ENCODE results near the gene ADGRB3. TPM values are rescaled to one million over a fixed set of nuclear protein-coding genes. Genes with fewer than 3 reads are reported as not detected.

Gene ADGRB3
- polyA plus RNA-seq, 4 donors, result 1.6 to 2.1 TPM; not detected in 2

- H3K9me3 ChIP-seq (ENCODE audit: control insufficient read depth in 2 of 2, insufficient read depth in 1 of 2, low read depth in 1 of 2, low read length in 1 of 2), result no peaks in the 10 kb centered on the region
- no peaks in the 10 kb centered on the region for H3K27me3 ChIP-seq (ENCODE audit: control insufficient read depth in 3 of 3, insufficient read depth in 3 of 3, low read length in 3 of 3)
- H3K4me1 ChIP-seq (ENCODE audit: control insufficient read depth in 3 of 3, insufficient read depth in 2 of 3, low read depth in 1 of 3, low read length in 2 of 3), result no peaks in the 10 kb centered on the region
- no peak overlapping the region for H3K27ac ChIP-seq (ENCODE audit: low read depth in 1 of 3, low read length in 2 of 3)
- DNase-seq (no peak), FAIRE-seq (no peak)
- no peaks in the 10 kb centered on the region for H3K36me3 ChIP-seq (ENCODE audit: control insufficient read depth in 3 of 3, insufficient read depth in 2 of 3, low read depth in 1 of 3, low read length in 3 of 3)
- 46 to 69% (median 51%) methylated on average over 5 of the region's 5 CpGs for WGBS, 3 donors
- H3K4me3 ChIP-seq (ENCODE audit: low read depth in 1 of 3, low read length in 3 of 3), result no peak overlapping the region
Measured at GRCh38 chr6:69386426-69386825, 751.3 kb downstream of the ADGRB3 start.

- H3K27ac ChIP-seq (ENCODE audit: low read depth in 1 of 3, low read length in 2 of 3), result no peak overlapping the region
- no peaks in the 10 kb centered on the region for H3K9me3 ChIP-seq (ENCODE audit: control insufficient read depth in 2 of 2, insufficient read depth in 1 of 2, low read depth in 1 of 2, low read length in 1 of 2)
- H3K36me3 ChIP-seq (ENCODE audit: control insufficient read depth in 3 of 3, insufficient read depth in 2 of 3, low read depth in 1 of 3, low read length in 3 of 3), result no peaks in the 10 kb centered on the region
- WGBS, 3 donors, result 68 to 81% (median 77%) methylated on average over 4 of the region's 4 CpGs
- no peaks in the 10 kb centered on the region for H3K27me3 ChIP-seq (ENCODE audit: control insufficient read depth in 3 of 3, insufficient read depth in 3 of 3, low read length in 3 of 3)
- no peaks in the 10 kb centered on the region for H3K4me1 ChIP-seq (ENCODE audit: control insufficient read depth in 3 of 3, insufficient read depth in 2 of 3, low read depth in 1 of 3, low read length in 2 of 3)
- DNase-seq (no peak), FAIRE-seq (no peak)
- no peak overlapping the region for H3K4me3 ChIP-seq (ENCODE audit: low read depth in 1 of 3, low read length in 3 of 3)
Measured at GRCh38 chr6:69390125-69390524, 755.0 kb downstream of the ADGRB3 start.

- no peak overlapping the region for H3K4me3 ChIP-seq (ENCODE audit: low read depth in 1 of 3, low read length in 3 of 3)
- H3K4me1 ChIP-seq (ENCODE audit: control insufficient read depth in 3 of 3, insufficient read depth in 2 of 3, low read depth in 1 of 3, low read length in 2 of 3), result no peaks in the 10 kb centered on the region
- H3K9me3 ChIP-seq (ENCODE audit: control insufficient read depth in 2 of 2, insufficient read depth in 1 of 2, low read depth in 1 of 2, low read length in 1 of 2), result no peaks in the 10 kb centered on the region
- no peak overlapping the region for H3K27ac ChIP-seq (ENCODE audit: low read depth in 1 of 3, low read length in 2 of 3)
- no peaks in the 10 kb centered on the region for H3K36me3 ChIP-seq (ENCODE audit: control insufficient read depth in 3 of 3, insufficient read depth in 2 of 3, low read depth in 1 of 3, low read length in 3 of 3)
- no peaks in the 10 kb centered on the region for H3K27me3 ChIP-seq (ENCODE audit: control insufficient read depth in 3 of 3, insufficient read depth in 3 of 3, low read length in 3 of 3)
- 67 to 84% (median 72%) methylated on average over 6 of the region's 6 CpGs for WGBS, 3 donors
- no peak for DNase-seq
- FAIRE-seq, result no peak
Measured at GRCh38 chr6:69391106-69391505, 756.0 kb downstream of the ADGRB3 start.

- WGBS, 3 donors, result 67 to 80% (median 68%) methylated on average over 7 of the region's 7 CpGs
- Histone ChIP-seq H3K27me3 (ENCODE audit: control insufficient read depth in 3 of 3, insufficient read depth in 3 of 3, low read length in 3 of 3) (no peaks in the 10 kb centered on the region), H3K9me3 (ENCODE audit: control insufficient read depth in 2 of 2, insufficient read depth in 1 of 2, low read depth in 1 of 2, low read length in 1 of 2) (no peaks in the 10 kb centered on the region), H3K4me1 (ENCODE audit: control insufficient read depth in 3 of 3, insufficient read depth in 2 of 3, low read depth in 1 of 3, low read length in 2 of 3) (no peaks in the 10 kb centered on the region), H3K27ac (ENCODE audit: low read depth in 1 of 3, low read length in 2 of 3) (no peak overlapping the region), H3K36me3 (ENCODE audit: control insufficient read depth in 3 of 3, insufficient read depth in 2 of 3, low read depth in 1 of 3, low read length in 3 of 3) (no peaks in the 10 kb centered on the region), H3K4me3 (ENCODE audit: low read depth in 1 of 3, low read length in 3 of 3) (no peak overlapping the region)
- no peak for FAIRE-seq
- no peak for DNase-seq
Measured at GRCh38 chr6:69392745-69393144, 757.7 kb downstream of the ADGRB3 start.

GRCh38 chr6:69398311-69398710 is 763.2 kb downstream of the ADGRB3 start:
- DNase-seq (no peak), FAIRE-seq (no peak)
- 51 to 66% (median 66%) methylated on average over 3 of the region's 3 CpGs for WGBS, 3 donors
- Histone ChIP-seq H3K9me3 (ENCODE audit: control insufficient read depth in 2 of 2, insufficient read depth in 1 of 2, low read depth in 1 of 2, low read length in 1 of 2) (no peaks in the 10 kb centered on the region), H3K36me3 (ENCODE audit: control insufficient read depth in 3 of 3, insufficient read depth in 2 of 3, low read depth in 1 of 3, low read length in 3 of 3) (no peaks in the 10 kb centered on the region), H3K4me3 (ENCODE audit: low read depth in 1 of 3, low read length in 3 of 3) (no peak overlapping the region), H3K27me3 (ENCODE audit: control insufficient read depth in 3 of 3, insufficient read depth in 3 of 3, low read length in 3 of 3) (no peaks in the 10 kb centered on the region), H3K27ac (ENCODE audit: low read depth in 1 of 3, low read length in 2 of 3) (no peak overlapping the region), H3K4me1 (ENCODE audit: control insufficient read depth in 3 of 3, insufficient read depth in 2 of 3, low read depth in 1 of 3, low read length in 2 of 3) (no peaks in the 10 kb centered on the region)

- WGBS, 3 donors, result 72 to 93% (median 93%) methylated on average over 2 of the region's 2 CpGs
- H3K36me3 ChIP-seq (ENCODE audit: control insufficient read depth in 3 of 3, insufficient read depth in 2 of 3, low read depth in 1 of 3, low read length in 3 of 3), result no peaks in the 10 kb centered on the region
- H3K27me3 ChIP-seq (ENCODE audit: control insufficient read depth in 3 of 3, insufficient read depth in 3 of 3, low read length in 3 of 3), result no peaks in the 10 kb centered on the region
- H3K27ac ChIP-seq (ENCODE audit: low read depth in 1 of 3, low read length in 2 of 3), result no peak overlapping the region
- FAIRE-seq (no peak), DNase-seq (no peak)
- no peaks in the 10 kb centered on the region for H3K4me1 ChIP-seq (ENCODE audit: control insufficient read depth in 3 of 3, insufficient read depth in 2 of 3, low read depth in 1 of 3, low read length in 2 of 3)
- H3K4me3 ChIP-seq (ENCODE audit: low read depth in 1 of 3, low read length in 3 of 3), result no peak overlapping the region
- H3K9me3 ChIP-seq (ENCODE audit: control insufficient read depth in 2 of 2, insufficient read depth in 1 of 2, low read depth in 1 of 2, low read length in 1 of 2), result no peaks in the 10 kb centered on the region
Measured at GRCh38 chr6:69398729-69399128, 763.6 kb downstream of the ADGRB3 start.

- FAIRE-seq, result no peak
- Histone ChIP-seq H3K36me3 (ENCODE audit: control insufficient read depth in 3 of 3, insufficient read depth in 2 of 3, low read depth in 1 of 3, low read length in 3 of 3) (no peaks in the 10 kb centered on the region), H3K9me3 (ENCODE audit: control insufficient read depth in 2 of 2, insufficient read depth in 1 of 2, low read depth in 1 of 2, low read length in 1 of 2) (peaks cover 0 to 11% of the 10 kb centered on the region in 2 donors), H3K27me3 (ENCODE audit: control insufficient read depth in 3 of 3, insufficient read depth in 3 of 3, low read length in 3 of 3) (no peaks in the 10 kb centered on the region), H3K4me1 (ENCODE audit: control insufficient read depth in 3 of 3, insufficient read depth in 2 of 3, low read depth in 1 of 3, low read length in 2 of 3) (no peaks in the 10 kb centered on the region), H3K27ac (ENCODE audit: low read depth in 1 of 3, low read length in 2 of 3) (no peak overlapping the region), H3K4me3 (ENCODE audit: low read depth in 1 of 3, low read length in 3 of 3) (no peak overlapping the region)
- WGBS, 3 donors, result 28 to 42% (median 30%) methylated on average over 3 of the region's 3 CpGs
- no peak for DNase-seq
Measured at GRCh38 chr6:69408886-69409285, 773.8 kb downstream of the ADGRB3 start.

GRCh38 chr6:69416776-69417175 is 781.7 kb downstream of the ADGRB3 start:
- no peaks in the 10 kb centered on the region for H3K36me3 ChIP-seq (ENCODE audit: control insufficient read depth in 3 of 3, insufficient read depth in 2 of 3, low read depth in 1 of 3, low read length in 3 of 3)
- no peaks in the 10 kb centered on the region for H3K27me3 ChIP-seq (ENCODE audit: control insufficient read depth in 3 of 3, insufficient read depth in 3 of 3, low read length in 3 of 3)
- no peaks in the 10 kb centered on the region for H3K9me3 ChIP-seq (ENCODE audit: control insufficient read depth in 2 of 2, insufficient read depth in 1 of 2, low read depth in 1 of 2, low read length in 1 of 2)
- WGBS, 3 donors, result 59 to 86% (median 80%) methylated on average over 2 of the region's 2 CpGs
- H3K4me1 ChIP-seq (ENCODE audit: control insufficient read depth in 3 of 3, insufficient read depth in 2 of 3, low read depth in 1 of 3, low read length in 2 of 3), result no peaks in the 10 kb centered on the region
- H3K4me3 ChIP-seq (ENCODE audit: low read depth in 1 of 3, low read length in 3 of 3), result no peak overlapping the region
- DNase-seq (no peak), FAIRE-seq (no peak)
- no peak overlapping the region for H3K27ac ChIP-seq (ENCODE audit: low read depth in 1 of 3, low read length in 2 of 3)

GRCh38 chr6:69421269-69421668 is 786.2 kb downstream of the ADGRB3 start:
- Histone ChIP-seq H3K4me1 (ENCODE audit: control insufficient read depth in 3 of 3, insufficient read depth in 2 of 3, low read depth in 1 of 3, low read length in 2 of 3) (no peaks in the 10 kb centered on the region), H3K36me3 (ENCODE audit: control insufficient read depth in 3 of 3, insufficient read depth in 2 of 3, low read depth in 1 of 3, low read length in 3 of 3) (no peaks in the 10 kb centered on the region), H3K4me3 (ENCODE audit: low read depth in 1 of 3, low read length in 3 of 3) (no peak overlapping the region), H3K9me3 (ENCODE audit: control insufficient read depth in 2 of 2, insufficient read depth in 1 of 2, low read depth in 1 of 2, low read length in 1 of 2) (no peaks in the 10 kb centered on the region), H3K27ac (ENCODE audit: low read depth in 1 of 3, low read length in 2 of 3) (no peak overlapping the region), H3K27me3 (ENCODE audit: control insufficient read depth in 3 of 3, insufficient read depth in 3 of 3, low read length in 3 of 3) (no peaks in the 10 kb centered on the region)
- FAIRE-seq (no peak), DNase-seq (no peak)

Measured in small intestine (tissue), 7 donors.